ENCODE data around the gene LCE5A.
A peak's percentile ranks its signal among the peaks of the same experiment; 100 is the strongest.
"Not testable (repeated sequence)": the region's sequence is repeated elsewhere in the genome, so short reads cannot be mapped to it uniquely, and the experiment has no call there.

LCE5A gene, protein sequence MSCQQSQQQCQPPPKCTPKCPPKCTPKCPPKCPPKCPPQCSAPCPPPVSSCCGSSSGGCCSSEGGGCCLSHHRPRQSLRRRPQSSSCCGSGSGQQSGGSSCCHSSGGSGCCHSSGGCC

DNA sequence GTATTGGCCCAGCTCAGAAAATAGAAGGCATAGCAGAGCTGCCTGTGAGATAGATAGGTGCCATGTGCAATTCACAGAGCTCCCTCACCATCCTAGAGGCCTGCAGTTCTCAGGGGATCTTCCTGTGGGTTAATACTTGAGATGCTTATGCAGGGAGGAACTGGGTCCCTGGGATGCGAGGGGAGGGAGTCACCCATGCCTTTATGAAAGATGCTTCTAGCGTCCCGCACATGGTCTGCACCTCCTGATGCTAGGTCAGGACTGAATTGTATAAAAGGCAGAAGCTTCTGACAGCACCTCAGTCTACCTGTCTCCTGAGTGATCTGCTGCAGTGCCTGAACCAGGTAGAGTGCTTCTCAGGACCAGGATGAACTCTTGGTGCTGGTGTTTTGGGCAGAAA, at the start of gene LCE5A:
Gene LCE5A (plus strand): TSS at position 301 of the 400 bp plus-strand sequence. CDS start 732 bp downstream, outside the sequence.
- no peak for DNase-seq (ENCODE audit: low read depth)

DNA sequence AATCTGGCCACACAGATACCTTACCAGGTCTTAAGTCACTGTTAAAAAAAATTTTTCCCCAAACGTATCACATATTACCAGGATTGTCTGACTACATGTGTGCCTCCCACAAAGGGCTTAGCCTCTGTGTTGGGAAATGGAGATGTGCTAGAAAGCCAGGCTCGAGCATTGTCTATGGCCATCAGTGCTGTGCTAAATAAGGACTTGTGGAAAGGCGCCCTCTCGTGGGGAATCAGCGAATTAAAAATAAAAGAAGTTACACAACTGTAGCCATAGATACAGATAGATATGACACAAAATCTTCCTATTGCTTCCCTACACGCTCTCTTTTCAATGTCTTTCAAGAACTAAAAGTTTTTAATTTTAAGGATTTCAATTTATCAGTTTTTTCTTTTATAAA, 49.1 kb upstream of the LCE5A start:
- peak; percentile 49 for DNase-seq (ENCODE audit: low read depth)

DNA sequence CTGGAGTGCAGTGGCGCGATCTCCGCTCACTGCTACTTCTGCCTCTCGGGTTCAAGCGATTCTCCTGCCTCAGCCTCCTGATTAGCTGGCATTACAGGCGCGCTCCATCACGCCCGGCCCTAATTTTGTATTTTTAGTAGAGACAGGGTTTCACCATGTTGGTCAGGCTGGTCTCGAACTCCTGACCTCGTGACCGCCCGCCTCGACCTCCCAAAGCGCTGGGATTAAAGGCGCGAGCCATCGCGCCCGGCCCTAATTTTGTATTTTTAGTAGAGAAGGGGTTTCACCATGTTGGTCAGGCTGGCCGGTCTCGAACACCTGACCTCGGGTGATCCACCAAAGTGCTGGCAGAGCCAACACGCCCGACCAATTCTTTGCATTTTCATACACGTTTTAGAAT, 48.0 kb upstream of the LCE5A start:
- no peak for DNase-seq (ENCODE audit: low read depth)

DNA sequence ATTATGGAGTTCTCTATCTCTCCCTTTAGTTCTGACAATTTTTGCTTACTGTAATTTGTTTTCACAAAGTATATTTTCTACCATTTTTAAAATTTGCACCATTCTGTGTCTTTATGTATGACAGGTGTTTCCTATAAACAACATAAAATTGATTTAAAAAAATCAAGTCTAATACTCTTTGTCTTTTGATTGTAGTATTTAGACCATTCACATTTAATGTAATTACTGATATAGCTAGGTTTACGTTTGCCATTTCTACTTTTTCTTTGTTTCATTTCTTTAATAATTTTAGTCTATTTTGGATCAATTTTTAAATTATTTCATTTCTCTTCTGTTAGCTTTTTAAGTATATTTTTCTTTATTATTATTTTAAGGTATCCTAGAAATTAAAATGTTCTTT, 44.4 kb upstream of the LCE5A start:
- no peak for DNase-seq (ENCODE audit: low read depth)

DNA sequence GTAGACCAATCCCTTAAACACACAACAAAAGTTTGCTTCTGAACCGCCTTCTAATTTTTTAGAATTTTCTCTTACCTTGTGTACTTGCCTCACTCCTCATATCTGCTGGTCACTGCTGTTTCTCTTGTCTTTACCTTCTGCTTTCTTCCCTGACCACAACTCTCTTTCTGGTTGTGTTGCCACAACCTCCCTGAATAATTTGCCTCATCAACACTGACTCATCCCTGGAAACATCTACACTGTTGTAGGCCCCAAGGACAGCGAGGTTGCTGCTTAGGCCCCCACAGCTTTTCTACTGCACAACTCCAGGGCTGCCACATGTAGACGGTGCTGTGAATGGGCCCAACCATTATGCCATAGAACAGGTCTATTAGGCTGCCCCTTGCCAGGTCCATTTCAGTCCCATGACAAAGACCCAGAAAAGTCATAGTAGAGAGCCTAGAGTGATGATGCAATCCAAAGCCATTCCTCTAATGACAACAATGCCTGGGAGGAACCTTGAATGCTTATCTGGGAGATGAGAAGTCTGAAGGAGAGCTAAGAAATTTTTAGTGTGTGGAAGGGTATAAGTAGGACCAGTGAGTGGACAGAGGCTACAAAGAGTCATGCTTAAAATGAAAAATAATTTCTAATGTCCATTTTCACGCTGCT, 36.6 kb upstream of the LCE5A start:
- DNase-seq (ENCODE audit: low read depth), result no peak

DNA sequence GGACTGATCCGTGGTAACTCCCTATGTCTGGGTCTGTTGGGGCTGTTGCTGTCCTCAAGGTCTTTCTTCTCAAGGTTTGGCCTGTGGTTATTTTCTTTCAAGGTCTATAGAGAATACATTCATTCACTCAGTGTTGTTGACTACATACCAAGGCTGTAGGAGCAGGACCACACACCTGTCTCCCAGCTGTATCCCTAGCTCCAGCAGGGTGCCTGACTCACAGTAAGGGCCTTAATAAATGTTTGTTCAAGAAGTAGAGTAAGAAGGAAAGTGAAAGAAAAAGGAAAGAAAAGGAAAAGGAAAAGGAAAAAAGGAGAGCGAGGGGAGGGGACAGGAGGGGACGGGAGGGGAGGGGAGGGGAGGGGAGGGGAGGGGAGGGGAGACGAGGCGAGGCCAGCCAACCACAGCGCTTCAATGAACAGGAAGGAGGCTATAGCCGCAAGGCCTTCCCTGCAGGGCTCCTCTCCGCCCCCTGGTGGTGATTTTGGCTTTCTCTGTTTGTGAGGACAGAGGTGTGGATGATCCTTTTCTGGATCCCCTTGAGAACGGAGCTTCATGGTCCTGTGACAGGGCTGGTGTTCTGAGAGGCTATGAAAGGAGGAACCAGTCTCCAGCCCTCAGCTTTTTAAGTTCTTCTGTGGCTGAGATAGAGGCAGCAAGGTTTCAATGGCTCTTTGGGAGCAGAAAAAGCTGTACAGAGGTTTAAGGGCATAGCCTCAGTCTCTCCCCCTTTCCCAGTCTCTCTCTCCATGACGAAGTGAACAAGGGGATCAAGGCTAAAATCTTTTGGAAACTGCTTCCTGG, 30.6 kb upstream of the LCE5A start:
- peak; percentile 34 for DNase-seq (ENCODE audit: low read depth)

DNA sequence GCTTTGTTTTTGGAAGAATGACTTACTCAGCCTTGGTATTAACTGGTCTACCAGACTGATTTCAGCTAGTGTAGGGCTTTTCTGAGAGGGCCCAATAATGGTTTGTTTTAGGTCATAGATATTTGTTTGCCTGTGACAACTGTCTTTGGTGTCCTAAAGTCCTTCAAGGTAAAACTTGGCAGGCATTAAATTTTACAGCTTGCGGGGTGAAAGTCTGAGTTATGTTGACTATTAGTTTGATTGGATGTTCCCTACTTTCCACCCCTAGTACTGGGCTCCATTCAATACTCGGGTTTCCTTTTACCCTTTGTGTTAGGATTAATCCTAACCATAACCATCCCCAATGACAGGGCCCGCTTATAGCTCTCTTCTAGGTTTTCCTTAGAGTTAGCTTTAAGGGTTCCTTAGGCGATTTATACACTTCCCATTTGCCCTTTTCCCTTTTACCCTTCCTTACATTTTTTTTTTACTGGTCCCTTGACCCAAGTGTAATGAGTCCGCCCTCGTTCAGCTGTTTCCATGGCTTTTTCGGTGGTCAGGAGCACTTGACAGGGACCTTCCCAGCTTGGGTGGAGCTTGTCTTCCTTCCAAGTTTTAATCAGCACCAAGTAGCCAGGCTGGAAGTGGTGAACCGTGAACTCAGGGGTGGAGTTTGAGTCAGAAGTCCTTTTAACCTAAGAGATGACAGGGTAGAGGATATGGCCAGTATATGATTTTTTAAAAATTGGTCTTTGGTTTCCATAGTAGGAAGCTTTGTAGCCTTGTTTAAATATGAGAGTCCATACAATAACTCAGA, 28.5 kb upstream of the LCE5A start:
- DNase-seq (ENCODE audit: low read depth), result no peak

DNA sequence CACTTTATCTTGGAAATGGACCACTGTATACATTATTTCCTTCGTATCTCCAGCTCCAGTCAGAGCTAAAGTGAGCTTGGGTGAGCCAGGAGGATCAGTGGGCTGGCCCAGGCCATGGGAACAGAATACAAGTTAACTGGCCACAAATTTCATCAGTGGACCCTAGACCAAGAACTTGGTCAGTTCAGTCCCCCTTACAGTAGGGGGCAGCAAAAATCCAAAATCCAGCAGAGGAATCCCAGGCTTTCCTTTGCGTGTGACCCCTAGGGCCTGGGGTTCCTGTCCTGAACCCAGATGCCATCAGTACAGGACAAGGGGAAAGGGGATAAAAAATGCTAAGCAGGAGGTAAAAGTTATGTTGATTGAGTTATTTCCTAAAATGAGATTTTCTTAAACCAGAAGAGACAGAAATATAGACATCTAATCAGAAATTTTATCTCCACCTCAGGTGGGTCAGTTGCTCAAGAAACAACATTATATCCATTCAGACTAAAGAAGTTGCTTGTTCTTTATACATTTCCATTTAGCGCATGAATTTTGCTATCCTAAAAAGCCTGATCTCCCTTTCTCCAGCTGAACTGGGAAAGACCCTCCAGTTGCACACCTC, 24.1 kb upstream of the LCE5A start:
- no peak for DNase-seq (ENCODE audit: low read depth)

DNA sequence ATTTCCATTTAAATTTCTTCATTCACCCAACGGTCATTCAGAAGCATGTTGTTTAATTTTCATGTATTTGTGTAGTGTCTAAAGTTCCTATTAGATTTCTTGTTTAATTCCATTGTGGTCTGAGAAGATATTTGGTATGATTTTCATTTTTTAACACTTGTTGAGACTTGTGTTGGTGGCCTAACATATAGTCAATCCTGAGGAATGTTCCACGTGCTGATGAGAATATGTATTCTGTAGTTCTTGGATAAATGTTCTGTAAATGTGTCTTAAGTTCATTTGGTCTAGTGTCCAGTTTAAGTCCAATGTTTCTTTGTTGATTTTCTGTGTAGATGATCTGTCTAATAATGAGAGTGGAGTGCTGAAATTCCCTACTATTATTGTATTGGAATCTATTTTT, 22.7 kb upstream of the LCE5A start:
- DNase-seq (ENCODE audit: low read depth), result no peak

DNA sequence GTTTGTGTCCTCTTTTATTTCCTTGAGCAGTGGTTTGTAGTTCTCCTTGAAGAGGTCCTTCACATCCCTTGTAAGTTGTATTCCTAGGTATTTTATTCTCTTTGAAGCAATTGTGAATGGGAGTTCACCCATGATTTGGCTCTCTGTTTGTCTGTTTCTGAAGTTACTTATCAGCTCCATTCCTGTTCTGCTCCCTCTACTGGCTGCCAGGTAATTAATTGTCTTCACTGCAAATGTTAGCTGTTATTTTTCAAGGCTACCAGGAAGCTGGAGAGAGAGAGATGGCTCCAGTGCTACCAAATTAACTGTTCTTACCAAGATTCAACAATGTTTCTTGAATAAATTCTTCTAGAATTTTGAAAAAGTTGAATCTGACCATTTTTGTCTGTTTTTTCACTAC, 19.1 kb upstream of the LCE5A start:
- not testable (repeated sequence) for DNase-seq (ENCODE audit: low read depth)

DNA sequence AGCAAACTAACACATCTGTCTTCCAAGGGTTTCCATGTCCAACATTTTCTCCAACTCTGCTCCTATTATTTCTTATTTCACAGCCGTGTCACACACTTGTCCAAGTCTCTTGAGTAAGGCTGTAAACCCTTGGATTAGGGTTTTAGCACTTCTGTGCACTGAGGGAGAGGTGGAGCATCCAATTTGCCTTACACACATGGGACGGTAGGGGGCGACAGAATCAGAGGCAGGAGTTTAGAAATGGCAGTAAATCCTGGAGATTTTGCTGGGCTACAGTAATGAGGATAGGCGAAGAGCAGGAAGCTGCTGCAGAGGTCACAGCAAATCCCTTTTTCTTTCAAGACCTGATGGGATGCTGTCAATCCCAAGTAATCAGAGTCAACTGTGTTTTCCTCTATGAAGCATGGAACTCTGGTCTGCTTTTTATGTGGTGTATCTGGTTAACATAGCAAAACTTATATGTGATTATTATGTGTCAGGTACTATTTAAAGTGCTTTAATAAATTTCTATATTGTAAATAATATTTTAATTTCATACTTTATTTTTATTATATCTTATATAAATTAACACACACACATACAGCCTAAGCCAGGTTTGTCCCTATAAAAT, 15.4 kb upstream of the LCE5A start:
- DNase-seq (ENCODE audit: low read depth), result no peak

DNA sequence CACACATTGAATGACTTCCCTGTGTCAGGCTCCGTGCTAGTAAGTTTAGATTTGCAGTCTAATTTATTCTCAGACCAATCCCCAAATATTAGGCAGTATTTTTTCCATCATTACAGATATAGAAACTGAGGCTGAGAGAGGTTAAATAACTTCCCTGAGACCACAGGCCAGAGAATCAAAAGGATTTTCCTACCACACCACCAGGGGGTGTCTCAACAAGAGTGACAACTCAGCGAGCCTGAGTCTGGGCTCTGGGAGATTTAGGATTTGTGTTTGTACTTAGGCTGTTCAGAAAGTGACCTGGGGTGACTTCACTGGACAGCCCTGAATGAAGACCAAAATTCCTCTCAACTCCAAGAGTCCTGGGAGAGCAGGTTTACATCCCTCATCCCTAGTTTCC, 13.3 kb upstream of the LCE5A start:
- no peak for DNase-seq (ENCODE audit: low read depth)

DNA sequence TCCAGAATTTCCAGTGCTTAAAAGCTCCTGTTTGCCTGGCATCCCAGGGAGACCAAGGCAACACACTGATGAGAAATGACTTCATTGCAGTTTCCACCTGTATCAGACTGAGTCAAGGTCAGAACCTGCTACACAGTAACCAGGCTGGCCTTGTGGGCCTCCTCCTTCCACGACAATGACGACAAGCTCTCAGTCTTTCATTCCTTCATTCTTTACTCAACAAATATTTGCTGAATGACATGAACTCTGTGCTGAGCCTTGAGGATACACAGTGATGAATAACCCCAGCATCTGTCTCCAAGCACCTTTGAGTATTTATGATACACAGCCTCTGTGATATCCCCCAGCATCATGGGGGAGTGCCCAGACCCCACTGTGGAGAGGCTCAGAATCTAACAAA, 8.9 kb upstream of the LCE5A start:
- no peak for DNase-seq (ENCODE audit: low read depth)

DNA sequence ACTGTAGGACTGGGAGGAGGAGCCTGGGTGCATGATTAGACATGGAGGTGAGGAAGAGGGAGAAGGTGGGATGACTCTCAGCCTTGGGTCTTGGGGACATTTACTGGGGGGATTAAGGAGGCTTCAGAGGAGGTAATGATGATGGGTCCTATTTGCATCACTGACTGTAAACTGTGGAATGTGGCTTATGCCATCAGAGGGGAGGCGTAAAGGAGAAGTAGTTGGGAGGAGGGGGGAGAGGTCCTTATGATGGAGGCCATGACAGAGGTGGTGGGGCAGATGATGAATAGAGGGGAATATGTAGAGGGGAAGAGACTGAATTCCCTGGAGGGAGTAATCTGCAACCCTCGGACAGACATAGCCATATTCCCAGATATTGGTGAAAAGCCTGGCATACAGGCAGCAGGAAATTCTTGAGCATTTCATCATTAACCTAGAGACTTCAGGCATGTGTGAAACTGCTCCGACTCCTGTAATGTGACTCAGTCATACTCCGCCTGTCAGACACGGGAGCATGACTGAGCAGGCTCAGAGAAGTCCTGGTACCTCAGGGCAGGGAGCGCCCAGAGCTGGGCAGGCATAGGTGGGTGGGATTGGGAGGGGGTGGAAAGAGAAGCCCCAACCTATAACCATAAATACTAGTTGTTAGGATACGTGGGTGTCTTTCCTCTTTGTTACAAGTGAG, 8.0 kb upstream of the LCE5A start:
- DNase-seq (ENCODE audit: low read depth), result no peak

DNA sequence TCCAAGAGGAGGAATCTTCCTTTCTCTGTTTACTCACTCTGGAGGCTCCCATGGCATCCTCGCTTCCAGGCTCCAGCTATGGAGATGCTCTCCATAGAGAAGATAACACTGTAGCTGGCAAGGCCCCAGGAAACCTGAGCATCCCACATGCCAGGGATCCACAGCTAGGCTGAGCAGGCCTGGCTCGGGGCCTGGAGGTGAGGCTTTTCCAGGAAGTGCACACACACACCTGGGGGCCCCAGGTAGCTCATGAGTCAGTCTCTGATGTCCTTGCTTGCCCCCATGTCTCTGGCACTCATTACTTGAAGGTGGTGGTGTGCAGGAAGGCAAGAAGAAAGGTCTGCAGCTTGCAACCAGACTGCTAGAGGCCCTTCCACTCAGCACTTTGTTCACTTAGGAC, 5.5 kb upstream of the LCE5A start:
- no peak for DNase-seq (ENCODE audit: low read depth)

DNA sequence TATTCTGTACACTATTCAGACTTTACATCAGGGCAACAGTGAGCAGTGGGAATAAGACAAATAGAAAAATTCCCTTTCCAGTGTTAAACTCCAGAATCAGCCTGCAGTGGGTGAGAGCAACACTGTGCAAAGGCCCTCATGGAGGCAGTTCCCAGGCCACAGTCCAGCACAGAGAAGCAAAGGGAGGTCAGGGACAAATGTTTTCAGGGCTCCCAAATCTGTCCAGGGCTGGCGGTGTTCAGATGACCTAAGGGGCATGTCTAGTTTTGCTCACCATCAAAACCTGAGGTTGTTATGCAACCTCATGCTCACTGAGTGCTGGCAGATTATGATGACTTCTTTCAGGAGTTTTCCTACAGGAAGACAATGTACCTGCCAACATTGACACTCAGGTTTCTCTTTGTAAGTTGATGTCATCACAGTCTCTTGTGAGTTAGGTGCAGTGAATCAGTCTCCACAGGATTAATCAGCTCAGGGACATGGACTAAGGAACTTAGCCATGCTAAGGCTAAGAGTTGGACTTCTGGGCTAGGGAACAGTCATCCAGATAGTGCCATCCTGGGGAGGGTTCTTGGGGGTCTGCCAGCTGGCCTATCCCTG, 3.6 kb upstream of the LCE5A start:
- no peak for DNase-seq (ENCODE audit: low read depth)

DNA sequence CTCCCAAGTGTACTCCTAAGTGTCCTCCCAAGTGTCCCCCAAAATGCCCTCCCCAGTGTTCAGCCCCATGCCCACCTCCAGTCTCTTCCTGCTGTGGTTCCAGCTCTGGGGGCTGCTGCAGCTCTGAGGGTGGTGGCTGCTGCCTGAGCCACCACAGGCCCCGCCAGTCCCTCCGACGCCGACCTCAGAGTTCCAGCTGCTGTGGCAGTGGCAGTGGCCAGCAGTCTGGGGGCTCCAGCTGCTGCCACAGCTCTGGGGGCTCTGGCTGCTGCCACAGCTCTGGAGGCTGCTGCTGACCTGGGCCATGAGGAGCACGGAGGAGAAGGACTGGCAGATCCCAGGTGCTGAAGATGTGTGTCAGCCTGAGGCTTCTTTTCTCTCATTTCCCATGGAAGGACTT, 993 bp downstream of the LCE5A start:
- DNase-seq (ENCODE audit: low read depth), result no peak

DNA sequence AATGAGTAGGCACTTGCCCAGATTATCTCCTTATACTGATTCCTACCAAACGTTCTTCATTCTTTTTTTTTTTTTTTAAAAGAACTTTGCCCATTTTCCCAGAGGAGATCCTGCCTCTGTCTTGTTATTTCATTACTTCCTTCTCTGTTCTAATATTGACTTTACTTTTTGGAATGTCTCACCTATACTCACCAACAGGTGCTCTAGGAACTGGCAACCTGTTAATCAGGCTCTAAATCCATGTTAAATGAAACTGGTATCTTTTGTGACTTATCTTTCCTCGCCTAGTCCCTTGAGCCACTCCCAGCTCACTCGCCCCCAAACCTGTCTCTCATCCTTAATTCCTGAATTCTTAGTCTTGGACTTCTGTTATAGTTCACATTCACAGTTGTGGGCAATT, 2.5 kb downstream of the LCE5A start:
- DNase-seq (ENCODE audit: low read depth), result no peak

DNA sequence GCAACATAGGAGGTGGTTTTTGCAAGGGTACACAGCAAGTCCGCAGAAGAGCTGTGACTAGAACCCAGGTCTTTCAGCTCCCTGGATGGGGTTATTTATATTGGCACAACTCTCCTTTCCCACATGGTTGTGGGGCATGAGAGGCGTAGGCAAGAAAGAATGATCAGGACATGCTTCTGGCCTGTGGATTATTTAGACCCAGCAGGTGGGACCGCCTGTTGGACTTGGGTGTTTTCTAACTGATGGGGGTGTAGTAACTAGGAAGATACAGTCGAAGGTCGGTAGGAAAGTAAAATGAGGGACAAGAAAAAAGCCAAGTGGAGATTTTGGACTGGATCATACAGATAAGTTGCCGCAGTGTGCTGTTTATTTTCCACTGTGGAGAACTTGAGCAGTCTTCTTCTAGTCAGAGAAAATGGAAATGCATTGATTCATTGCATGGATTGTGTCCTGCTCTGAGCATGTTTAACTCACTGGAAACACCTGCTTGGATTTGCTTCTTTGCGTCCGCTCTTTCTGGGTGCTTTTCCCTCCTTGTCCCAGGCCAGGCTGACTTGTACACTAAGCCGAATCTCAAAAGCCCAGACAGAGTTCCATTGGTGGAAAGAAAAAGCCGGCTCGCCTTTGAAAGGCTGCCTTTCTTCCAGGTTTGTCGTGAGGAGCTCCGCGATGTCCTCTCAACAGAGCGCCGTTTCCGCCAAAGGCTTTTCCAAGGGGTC, 4.3 kb downstream of the LCE5A start:
- DNase-seq (ENCODE audit: low read depth), result no peak

DNA sequence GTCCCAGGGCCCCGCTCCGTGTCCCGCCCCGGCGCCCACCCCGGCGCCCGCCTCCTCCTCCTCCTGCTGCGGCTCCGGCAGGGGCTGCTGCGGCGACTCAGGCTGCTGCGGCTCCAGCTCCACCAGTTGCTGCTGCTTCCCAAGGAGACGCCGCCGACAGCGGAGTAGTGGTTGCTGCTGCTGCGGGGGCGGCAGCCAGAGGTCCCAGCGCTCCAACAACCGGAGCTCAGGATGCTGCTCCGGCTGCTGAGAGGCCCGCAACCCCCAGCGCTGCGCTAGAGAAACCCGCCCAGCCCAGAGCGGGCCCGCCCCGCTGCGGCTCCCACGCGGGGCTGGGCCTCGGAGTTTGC, 4.8 kb downstream of the LCE5A start:
- no peak for DNase-seq (ENCODE audit: low read depth)

Measured in stimulated activated CD8-positive, alpha-beta memory T cell treated with anti-CD3 and anti-CD28 coated beads, Interleukin-12 subunit alpha, Interleukin-12 subunit beta, amount 100 ng/mL, for 1 hour (primary cell).